A673 (cell line): ENCODE measurements around the gene FAM25A. TPM values are rescaled to one million over a fixed set of nuclear protein-coding genes. Genes with fewer than 3 reads are reported as not detected.
"Not testable (repeated sequence)": the region's sequence is repeated elsewhere in the genome, so short reads cannot be mapped to it uniquely, and the experiment has no call there.

Source experiments
- BruUV-seq: library from RNA; stranded (reverse); fragments of 400-500 nt; replicated peaks from 2 replicates; lab custom pipeline; 2021; lab: Mats Ljungman, UMichigan
- CTCF ChIA-PET: fragments of 300-600 bp; sonication (Branson Sonifier 250); formaldehyde crosslinking; loops from one replicate; lab custom pipeline; 2022; ENCODE audit warnings: antibody characterized with exemption; lab: Charles Lee
- POLR2A ChIA-PET: fragments of 300-600 bp; sonication (Branson Sonifier 250); formaldehyde crosslinking; loops from one replicate; lab custom pipeline; 2022; ENCODE audit warnings: antibody characterized with exemption; ENCODE audit not compliant: low non-redundant PET; lab: Charles Lee
- DNase-seq: peaks from one replicate; pipeline ENCODE4 v3.0.0-alpha.2; 2015; ENCODE audit warnings: low spot score
- H3K27ac ChIP-seq: fragments of 200-600 bp; sonication (generic); 2 replicates; pipeline ENCODE4 v1.5.1; 2016; ENCODE audit warnings: mixed run types, low read depth, mild to moderate bottlenecking, mixed read lengths, antibody characterized with exemption, low read length; ENCODE audit not compliant: poor library complexity, severe bottlenecking
- H3K27me3 ChIP-seq: fragments of 200-600 bp; sonication (generic); replicated peaks from 2 replicates; pipeline ENCODE4 v1.6.1; 2017; ENCODE audit warnings: mixed run types, low read depth, mild to moderate bottlenecking, mixed read lengths, antibody characterized with exemption, low read length; ENCODE audit not compliant: insufficient read depth, poor library complexity
- H3K36me3 ChIP-seq: fragments of 200-600 bp; sonication (generic); 2 replicates; pipeline ENCODE4 v1.6.1; 2016; ENCODE audit warnings: mixed run types, mild to moderate bottlenecking, mixed read lengths, antibody characterized with exemption, low read length; ENCODE audit not compliant: insufficient read depth, poor library complexity, severe bottlenecking
- H3K4me1 ChIP-seq: fragments of 200-600 bp; sonication (generic); 2 replicates; pipeline ENCODE4 v1.6.1; 2017; ENCODE audit warnings: mixed run types, mild to moderate bottlenecking, mixed read lengths, antibody characterized with exemption, low read length; ENCODE audit not compliant: insufficient read depth, poor library complexity, severe bottlenecking
- H3K4me3 ChIP-seq: fragments of 200-600 bp; sonication (generic); 2 replicates; pipeline ENCODE4 v1.5.1; 2016; ENCODE audit warnings: low read depth, mixed run types, mild to moderate bottlenecking, mixed read lengths, low read length; ENCODE audit not compliant: poor library complexity, severe bottlenecking
- H3K9me3 ChIP-seq: fragments of 200-600 bp; sonication (generic); 2 replicates; pipeline ENCODE4 v1.6.1; 2016; ENCODE audit warnings: mixed run types, low read depth, mild to moderate bottlenecking, mixed read lengths, antibody characterized with exemption, low read length; ENCODE audit not compliant: poor library complexity, severe bottlenecking
- CTCF ChIP-seq: fragments of 300-800, 200-600 bp; sonication (generic); conservative IDR thresholded peaks from 2 replicates; pipeline ENCODE4 v1.5.1; 2017; ENCODE audit warnings: low read depth, mild to moderate bottlenecking, antibody characterized with exemption, low read length, moderate library complexity, mixed read lengths
- EZH2 ChIP-seq: fragments of 200-600 bp; sonication (generic); IDR thresholded peaks from 2 replicates; pipeline ENCODE4 v1.6.1; 2017; ENCODE audit warnings: borderline replicate concordance, low read depth, mild to moderate bottlenecking, mixed read lengths, antibody characterized with exemption, low read length; ENCODE audit not compliant: poor library complexity, severe bottlenecking
- intact Hi-C: fragments of 100-400 bp; cut with micrococcal nuclease; formaldehyde crosslinking; loops from one replicate; pipeline ENCODE4 v1.10.0; 2022; ENCODE audit not compliant: unreplicated experiment
- total RNA-seq: library from RNA; stranded (reverse); gene quantifications from 2 replicates; pipeline ENCODE4 v1.2.3, GENCODE V29; 2021

FAM25A gene
- total RNA-seq, 1 experiment from 2014 or later: not detected

- Histone ChIP-seq H3K36me3 (no peaks in the 10 kb centered on the region), H3K27ac (no peak overlapping the region), H3K27me3 (no peaks in the 10 kb centered on the region), H3K9me3 (no peaks in the 10 kb centered on the region), H3K4me1 (no peaks in the 10 kb centered on the region), H3K4me3 (no peak overlapping the region)
- BruUV-seq: no TSS peak
- ChIA-PET CTCF (no interaction called here), POLR2A (no interaction called here)
- no peak for TF ChIP-seq EZH2
- no peak for TF ChIP-seq CTCF
- DNase-seq: no peak
- intact Hi-C loops: no loop called here
Measured at GRCh38 chr10:86988520-86988919, 31.6 kb upstream of the FAM25A start.

GRCh38 chr10:86991362-86991761, 28.7 kb upstream of the FAM25A start:
- H3K27me3 ChIP-seq, H3K4me3 ChIP-seq, H3K9me3 ChIP-seq, CTCF ChIA-PET, H3K27ac ChIP-seq, BruUV-seq, DNase-seq, intact Hi-C loops, H3K4me1 ChIP-seq, H3K36me3 ChIP-seq, POLR2A ChIA-PET: not testable (repeated sequence)

GRCh38 chr10:86992456-86992855, 27.6 kb upstream of the FAM25A start:
- Histone ChIP-seq H3K36me3 (no peaks in the 10 kb centered on the region), H3K27me3 (no peaks in the 10 kb centered on the region), H3K27ac (no peak overlapping the region), H3K9me3 (no peaks in the 10 kb centered on the region), H3K4me1 (no peaks in the 10 kb centered on the region), H3K4me3 (no peak overlapping the region)
- no peak for DNase-seq
- CTCF ChIA-PET: no interaction called here
- intact Hi-C loops: no loop called here
- POLR2A ChIA-PET: no interaction called here
- BruUV-seq: no TSS peak
- no peak for TF ChIP-seq EZH2
- TF ChIP-seq CTCF: no peak

GRCh38 chr10:86992929-86993328, 27.2 kb upstream of the FAM25A start:
- H3K27me3 ChIP-seq: no peaks in the 10 kb centered on the region
- ChIA-PET CTCF (no interaction called here), POLR2A (no interaction called here)
- no peak overlapping the region for H3K27ac ChIP-seq
- no peak overlapping the region for H3K4me3 ChIP-seq
- BruUV-seq: no TSS peak
- H3K9me3 ChIP-seq: no peaks in the 10 kb centered on the region
- DNase-seq: no peak
- TF ChIP-seq EZH2 (no peak), CTCF (no peak)
- intact Hi-C loops: no loop called here
- no peaks in the 10 kb centered on the region for H3K4me1 ChIP-seq
- H3K36me3 ChIP-seq: no peaks in the 10 kb centered on the region

- BruUV-seq, H3K9me3 ChIP-seq, H3K27ac ChIP-seq, intact Hi-C loops, DNase-seq, H3K36me3 ChIP-seq, POLR2A ChIA-PET, H3K27me3 ChIP-seq, H3K4me1 ChIP-seq, CTCF ChIA-PET, H3K4me3 ChIP-seq: not testable (repeated sequence)
Measured at GRCh38 chr10:86999802-87000403, 20.2 kb upstream of the FAM25A start.
